HL-60 (cell line): ENCODE results near the gene BMERB1.
"Not testable (repeated sequence)": the region's sequence is repeated elsewhere in the genome, so short reads cannot be mapped to it uniquely, and the experiment has no call there.

ENCODE experiments used
- CTCF ChIP-seq: IDR thresholded peaks from one replicate; pipeline ENCODE4 v1.5.1; 2011; ENCODE audit warnings: low read length, control low read depth, inconsistent platforms; ENCODE audit not compliant: insufficient read depth
- GABPA ChIP-seq: IDR thresholded peaks from 2 replicates; pipeline ENCODE4 v1.6.1; 2012; ENCODE audit warnings: low read depth
- POLR2AphosphoS5 ChIP-seq: IDR thresholded peaks from 2 replicates; pipeline ENCODE4 v1.6.1; 2012; ENCODE audit warnings: low read depth
- REST ChIP-seq: IDR thresholded peaks from 2 replicates; pipeline ENCODE4 v1.6.1; 2012; ENCODE audit warnings: low read depth; ENCODE audit not compliant: insufficient replicate concordance
- SPI1 ChIP-seq: IDR thresholded peaks from 2 replicates; pipeline ENCODE4 v1.6.1; 2012; ENCODE audit warnings: low read depth, mild to moderate bottlenecking, borderline replicate concordance

GRCh38 chr16:15388060-15388459 lies 46.3 kb upstream of the BMERB1 start:
- TF ChIP-seq CTCF, REST, POLR2AphosphoS5, GABPA, SPI1: not testable (repeated sequence)
